Measurements from ENCODE around the gene DRICH1. TPM values are rescaled to one million over a fixed set of nuclear protein-coding genes. Genes with fewer than 3 reads are reported as not detected.

Gene DRICH1
- total and polyA plus RNA-seq, 2 of the 13 experiments (the other 11 are each of a cell fraction or from before 2014, with no cell fraction given): 0.22 to 0.66 TPM

GRCh38 chr22:23565915-23566704 lies 66.0 kb downstream of the DRICH1 start (continued):
- TF ChIP-seq ZNF20 (CRISPR knock-in tag; IDR thresholded peaks at IDR 0.05) (no peak), ZFP91 (CRISPR knock-in tag; IDR thresholded peaks at IDR 0.05; ENCODE audit: borderline replicate concordance) (peak; percentile 20; the same call in 1 of the 2 replicates), ZBED4 (CRISPR knock-in tag; IDR thresholded peaks at IDR 0.05; ENCODE audit: borderline replicate concordance) (no peak), ZNF205 (CRISPR knock-in tag; IDR thresholded peaks at IDR 0.05) (no peak), GATA4 (IDR thresholded peaks at IDR 0.05; ENCODE audit: borderline replicate concordance, low read depth) (no peak), ARID4A (CRISPR knock-in tag; IDR thresholded peaks at IDR 0.05; ENCODE audit: borderline replicate concordance) (peak; percentile 49; the same call in 1 of the 2 replicates), USF2 (IDR thresholded peaks at IDR 0.05; ENCODE audit: low read depth, low read length) (no peak), USF2 (CRISPR knock-in tag; IDR thresholded peaks at IDR 0.05; ENCODE audit: borderline replicate concordance) (no peak), TSC22D2 (CRISPR knock-in tag; IDR thresholded peaks at IDR 0.05; ENCODE audit: borderline replicate concordance) (no peak), SATB2 (CRISPR knock-in tag; IDR thresholded peaks at IDR 0.05) (no peak), MIER2 (CRISPR knock-in tag; IDR thresholded peaks at IDR 0.05) (no peak)
